ENCODE data around the gene SLC22A2. TPM values are rescaled to one million over a fixed set of nuclear protein-coding genes. Genes with fewer than 3 reads are reported as not detected.

SLC22A2 gene
- total RNA-seq, 5 donors from 2014 or later (not counting 1 experiment from before 2014, with no cell fraction given), result not detected

- Histone ChIP-seq H3K4me3 (ENCODE audit: control insufficient read depth in 1 of 2, extremely low read depth in 1 of 2, low read length in 1 of 2) (no peak overlapping the region), H3K36me3 (ENCODE audit: control insufficient read depth in 2 of 2, extremely low read depth in 1 of 2, insufficient read depth in 1 of 2, low read length in 1 of 2) (no peaks in the 10 kb centered on the region), H3K4me1 (ENCODE audit: control insufficient read depth in 1 of 2, extremely low read depth in 1 of 2, insufficient read depth in 2 of 2, low read length in 2 of 2) (no peaks in the 10 kb centered on the region), H3K27ac (ENCODE audit: low read length) (no peak overlapping the region), H3K9me3 (no peaks in the 10 kb centered on the region), H3K27me3 (replicated peaks in 1 of 2; ENCODE audit: control insufficient read depth in 2 of 2, extremely low read depth in 1 of 2, insufficient read depth in 2 of 2, low read length in 1 of 2) (no peaks in the 10 kb centered on the region)
- Mint-ChIP-seq H3K27me3 (peaks cover 25 to 30% of the 10 kb centered on the region in 2 donors), H3K27ac (no peak overlapping the region), H3K9me3 (peaks cover 0 to 7% (median 7%) of the 10 kb centered on the region in 3 donors), H3K4me3 (no peak overlapping the region), H3K36me3 (no peaks in the 10 kb centered on the region), H3K4me1 (no peaks in the 10 kb centered on the region)
- no CpG with 5 or more reads among the region's 1 CpG for WGBS (ENCODE audit: insufficient coverage)
- CTCF ChIA-PET, result no interaction called here
- DNase-seq (no peak), ATAC-seq (replicated peaks in 1 of 4) (no peak)
- POLR2A ChIA-PET, result no interaction called here
Observed at GRCh38 chr6:160282444-160282843, 23.8 kb upstream of the SLC22A2 start.

DNA sequence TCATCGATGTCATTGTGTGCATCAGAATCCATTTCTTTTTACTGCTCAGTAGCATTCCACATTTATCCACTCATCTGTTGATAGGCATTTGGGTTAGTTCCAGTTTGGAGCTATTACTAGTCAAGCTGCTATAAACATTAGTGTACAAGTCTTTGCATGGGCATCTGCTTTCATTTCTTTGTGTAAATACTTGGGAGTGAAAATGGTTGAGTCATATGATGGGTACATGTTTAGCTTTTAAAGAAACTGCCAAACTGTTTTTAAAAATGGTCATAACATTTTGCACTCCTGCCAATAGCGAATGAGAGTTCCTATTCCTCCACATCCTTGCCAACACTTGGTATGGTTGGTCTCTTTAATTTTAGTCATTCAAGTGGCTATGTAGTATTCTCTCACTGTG lies 21.2 kb upstream of the SLC22A2 start:
- CTCF ChIA-PET, result no interaction called here
- Mint-ChIP-seq H3K27ac (no peak overlapping the region), H3K9me3 (peaks cover 0 to 7% (median 3%) of the 10 kb centered on the region in 3 donors)

DNA sequence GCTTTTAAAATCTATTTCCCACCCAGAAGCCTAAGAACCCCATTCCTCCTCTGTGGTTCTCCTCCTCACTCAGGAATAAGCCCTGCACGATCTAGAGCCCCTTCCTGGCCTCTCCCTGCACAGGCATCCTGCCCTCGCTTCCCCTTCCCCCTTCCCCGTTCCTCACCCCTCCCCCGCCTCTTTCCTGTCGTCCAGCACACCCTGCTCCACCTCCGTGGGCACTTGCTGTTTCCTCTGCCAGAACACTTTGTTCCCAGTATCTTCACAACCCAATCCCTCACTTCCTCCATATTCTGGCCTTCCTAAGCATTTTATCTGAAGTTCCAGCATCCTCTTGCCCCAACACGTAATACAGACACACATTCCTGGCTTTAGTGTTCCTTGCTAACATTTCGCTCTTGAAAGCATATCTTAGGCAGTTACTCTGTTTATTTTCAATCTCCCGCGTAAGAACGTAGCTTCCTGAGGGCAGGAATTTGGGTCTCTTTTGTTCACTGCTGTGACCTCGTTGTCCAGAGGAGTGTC lies 20.2 kb upstream of the SLC22A2 start:
- CTCF ChIA-PET, result no interaction called here
- Mint-ChIP-seq H3K4me1 (no peaks in the 10 kb centered on the region), H3K27ac (no peak overlapping the region), H3K4me3 (no peak overlapping the region), H3K9me3 (peaks cover 0 to 4% (median 3%) of the 10 kb centered on the region in 3 donors), H3K36me3 (no peaks in the 10 kb centered on the region), H3K27me3 (peaks cover 4 to 14% of the 10 kb centered on the region in 2 donors)
- peaks cover 0 to 9% of the 10 kb centered on the region in 2 experiments for H3K27me3 ChIP-seq (replicated peaks in 1 of 2; ENCODE audit: control insufficient read depth in 2 of 2, extremely low read depth in 1 of 2, insufficient read depth in 2 of 2, low read length in 1 of 2)
- H3K27ac ChIP-seq (ENCODE audit: low read length), result no peak overlapping the region
- no peak overlapping the region for H3K4me3 ChIP-seq (ENCODE audit: control insufficient read depth in 1 of 2, extremely low read depth in 1 of 2, low read length in 1 of 2)
- POLR2A ChIA-PET, result no interaction called here
- no peaks in the 10 kb centered on the region for H3K4me1 ChIP-seq (ENCODE audit: control insufficient read depth in 1 of 2, extremely low read depth in 1 of 2, insufficient read depth in 2 of 2, low read length in 2 of 2)
- no peaks in the 10 kb centered on the region for H3K36me3 ChIP-seq (ENCODE audit: control insufficient read depth in 2 of 2, extremely low read depth in 1 of 2, insufficient read depth in 1 of 2, low read length in 1 of 2)
- 49% methylated on average over 9 of the region's 12 CpGs for WGBS (ENCODE audit: insufficient coverage)
- no peak for DNase-seq
- H3K9me3 ChIP-seq, result no peaks in the 10 kb centered on the region
- ATAC-seq (replicated peaks in 1 of 4), result no peak

More for the DNA sequence above, 21.2 kb upstream of the SLC22A2 start:
- no peaks in the 10 kb centered on the region for H3K4me1 Mint-ChIP-seq
- no peaks in the 10 kb centered on the region for H3K36me3 ChIP-seq (ENCODE audit: control insufficient read depth in 2 of 2, extremely low read depth in 1 of 2, insufficient read depth in 1 of 2, low read length in 1 of 2)
- H3K27me3 Mint-ChIP-seq, result peaks cover 8 to 14% of the 10 kb centered on the region in 2 donors
- no peaks in the 10 kb centered on the region for H3K36me3 Mint-ChIP-seq
- ATAC-seq (replicated peaks in 1 of 4) (no peak), DNase-seq (no peak)
- H3K4me3 Mint-ChIP-seq, result no peak overlapping the region
- no peak overlapping the region for H3K27ac ChIP-seq (ENCODE audit: low read length)
- no peaks in the 10 kb centered on the region for H3K9me3 ChIP-seq
- no peak overlapping the region for H3K4me3 ChIP-seq (ENCODE audit: control insufficient read depth in 1 of 2, extremely low read depth in 1 of 2, low read length in 1 of 2)
- H3K27me3 ChIP-seq (replicated peaks in 1 of 2; ENCODE audit: control insufficient read depth in 2 of 2, extremely low read depth in 1 of 2, insufficient read depth in 2 of 2, low read length in 1 of 2), result peaks cover 0 to 9% of the 10 kb centered on the region in 2 experiments
- H3K4me1 ChIP-seq (ENCODE audit: control insufficient read depth in 1 of 2, extremely low read depth in 1 of 2, insufficient read depth in 2 of 2, low read length in 2 of 2), result no peaks in the 10 kb centered on the region
- WGBS (ENCODE audit: insufficient coverage), result no CpG with 5 or more reads among the region's 2 CpGs
- POLR2A ChIA-PET, result no interaction called here

GRCh38 chr6:160278311-160278710 lies 19.7 kb upstream of the SLC22A2 start:
- ChIA-PET CTCF (no interaction called here), POLR2A (no interaction called here)
- ATAC-seq (replicated peaks in 1 of 4) (no peak), DNase-seq (no peak)
- peaks cover 4 to 14% of the 10 kb centered on the region in 2 donors for H3K27me3 Mint-ChIP-seq
- no peak overlapping the region for H3K27ac Mint-ChIP-seq
- Histone ChIP-seq H3K36me3 (ENCODE audit: control insufficient read depth in 2 of 2, extremely low read depth in 1 of 2, insufficient read depth in 1 of 2, low read length in 1 of 2) (no peaks in the 10 kb centered on the region), H3K27ac (ENCODE audit: low read length) (no peak overlapping the region), H3K4me1 (ENCODE audit: control insufficient read depth in 1 of 2, extremely low read depth in 1 of 2, insufficient read depth in 2 of 2, low read length in 2 of 2) (no peaks in the 10 kb centered on the region), H3K27me3 (replicated peaks in 1 of 2; ENCODE audit: control insufficient read depth in 2 of 2, extremely low read depth in 1 of 2, insufficient read depth in 2 of 2, low read length in 1 of 2) (peaks cover 0 to 9% of the 10 kb centered on the region in 2 experiments), H3K4me3 (ENCODE audit: control insufficient read depth in 1 of 2, extremely low read depth in 1 of 2, low read length in 1 of 2) (no peak overlapping the region), H3K9me3 (no peaks in the 10 kb centered on the region)
- no peak overlapping the region for H3K4me3 Mint-ChIP-seq
- WGBS (ENCODE audit: insufficient coverage), result 78% methylated on average over 2 of the region's 5 CpGs
- no peaks in the 10 kb centered on the region for H3K4me1 Mint-ChIP-seq
- peaks cover 0 to 4% (median 3%) of the 10 kb centered on the region in 3 donors for H3K9me3 Mint-ChIP-seq
- no peaks in the 10 kb centered on the region for H3K36me3 Mint-ChIP-seq

DNA sequence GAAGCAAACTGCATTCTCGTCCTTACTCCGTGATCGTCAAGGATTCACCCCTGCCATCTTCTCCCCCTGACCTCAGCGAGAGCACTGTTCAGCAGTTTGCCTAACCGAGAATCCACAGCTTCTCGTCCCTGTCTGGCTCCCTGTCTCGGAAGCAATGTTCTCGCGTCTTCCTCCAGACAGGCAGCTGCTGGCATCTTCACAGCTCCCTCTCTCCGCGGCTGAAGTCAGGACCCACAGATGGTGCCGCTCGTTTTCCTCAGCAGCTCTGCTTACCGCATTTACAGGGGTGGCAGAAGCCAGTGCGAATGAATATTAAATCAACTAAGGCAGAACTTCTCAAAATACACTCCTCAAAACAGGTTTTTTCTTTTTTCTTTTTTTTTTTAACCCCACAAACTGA lies 18.9 kb upstream of the SLC22A2 start:
- Mint-ChIP-seq H3K4me1 (no peaks in the 10 kb centered on the region), H3K4me3 (no peak overlapping the region), H3K36me3 (no peaks in the 10 kb centered on the region), H3K27ac (no peak overlapping the region), H3K9me3 (peaks cover 0 to 4% (median 3%) of the 10 kb centered on the region in 3 donors), H3K27me3 (peaks cover 1 to 14% of the 10 kb centered on the region in 2 donors)
- ATAC-seq (replicated peaks in 1 of 4), result no peak
- 92% methylated on average over 14 of the region's 15 CpGs for WGBS (ENCODE audit: insufficient coverage)
- no peaks in the 10 kb centered on the region for H3K4me1 ChIP-seq (ENCODE audit: control insufficient read depth in 1 of 2, extremely low read depth in 1 of 2, insufficient read depth in 2 of 2, low read length in 2 of 2)
- no peak for DNase-seq
- no peaks in the 10 kb centered on the region for H3K36me3 ChIP-seq (ENCODE audit: control insufficient read depth in 2 of 2, extremely low read depth in 1 of 2, insufficient read depth in 1 of 2, low read length in 1 of 2)
- ChIA-PET POLR2A (no interaction called here), CTCF (no interaction called here)
- no peak overlapping the region for H3K4me3 ChIP-seq (ENCODE audit: control insufficient read depth in 1 of 2, extremely low read depth in 1 of 2, low read length in 1 of 2)
- peaks cover 0 to 9% of the 10 kb centered on the region in 2 experiments for H3K27me3 ChIP-seq (replicated peaks in 1 of 2; ENCODE audit: control insufficient read depth in 2 of 2, extremely low read depth in 1 of 2, insufficient read depth in 2 of 2, low read length in 1 of 2)
- H3K9me3 ChIP-seq, result no peaks in the 10 kb centered on the region
- no peak overlapping the region for H3K27ac ChIP-seq (ENCODE audit: low read length)

DNA sequence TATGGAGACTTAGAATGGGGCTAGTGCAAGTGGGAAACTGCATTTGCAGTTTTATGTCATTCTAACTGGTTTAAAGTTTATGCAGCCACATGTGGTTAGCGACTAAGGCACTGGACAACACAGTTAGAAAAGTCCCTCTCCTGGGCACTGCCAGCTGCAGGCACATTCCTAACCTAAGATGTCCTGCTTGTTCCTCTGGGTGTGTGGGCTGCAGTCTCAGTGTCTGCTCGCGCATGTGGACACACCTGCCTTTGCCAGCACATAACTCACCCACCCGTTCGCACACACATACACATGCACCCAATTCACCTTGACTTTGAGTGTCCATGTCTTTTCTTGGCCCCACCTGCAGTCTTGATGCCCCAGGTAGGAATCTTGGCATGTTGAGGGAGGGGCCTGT lies 18.5 kb upstream of the SLC22A2 start:
- 100% methylated on average over 4 of the region's 5 CpGs for WGBS (ENCODE audit: insufficient coverage)

GRCh38 chr6:160276126-160276525 lies 17.5 kb upstream of the SLC22A2 start:
- Mint-ChIP-seq H3K36me3 (no peaks in the 10 kb centered on the region), H3K27me3 (peaks cover 1 to 14% of the 10 kb centered on the region in 2 donors), H3K4me1 (no peaks in the 10 kb centered on the region), H3K27ac (no peak overlapping the region), H3K4me3 (no peak overlapping the region), H3K9me3 (peaks cover 0 to 4% (median 3%) of the 10 kb centered on the region in 3 donors)
- ChIA-PET CTCF (no interaction called here), POLR2A (no interaction called here)
- H3K4me3 ChIP-seq (ENCODE audit: control insufficient read depth in 1 of 2, extremely low read depth in 1 of 2, low read length in 1 of 2), result no peak overlapping the region
- H3K27ac ChIP-seq (ENCODE audit: low read length), result no peak overlapping the region
- H3K27me3 ChIP-seq (replicated peaks in 1 of 2; ENCODE audit: control insufficient read depth in 2 of 2, extremely low read depth in 1 of 2, insufficient read depth in 2 of 2, low read length in 1 of 2), result peaks cover 0 to 9% of the 10 kb centered on the region in 2 experiments
- no peak for DNase-seq
- H3K36me3 ChIP-seq (ENCODE audit: control insufficient read depth in 2 of 2, extremely low read depth in 1 of 2, insufficient read depth in 1 of 2, low read length in 1 of 2), result no peaks in the 10 kb centered on the region
- H3K9me3 ChIP-seq, result no peaks in the 10 kb centered on the region
- H3K4me1 ChIP-seq (ENCODE audit: control insufficient read depth in 1 of 2, extremely low read depth in 1 of 2, insufficient read depth in 2 of 2, low read length in 2 of 2), result no peaks in the 10 kb centered on the region
- ATAC-seq (replicated peaks in 1 of 4), result no peak
- WGBS (ENCODE audit: insufficient coverage), result no CpG with 5 or more reads among the region's 4 CpGs

More for the DNA sequence above, 18.5 kb upstream of the SLC22A2 start:
- H3K27me3 ChIP-seq (replicated peaks in 1 of 2; ENCODE audit: control insufficient read depth in 2 of 2, extremely low read depth in 1 of 2, insufficient read depth in 2 of 2, low read length in 1 of 2), result peaks cover 0 to 9% of the 10 kb centered on the region in 2 experiments
- no peak overlapping the region for H3K4me3 Mint-ChIP-seq
- H3K4me1 ChIP-seq (ENCODE audit: control insufficient read depth in 1 of 2, extremely low read depth in 1 of 2, insufficient read depth in 2 of 2, low read length in 2 of 2), result no peaks in the 10 kb centered on the region
- H3K9me3 Mint-ChIP-seq, result peaks cover 0 to 4% (median 3%) of the 10 kb centered on the region in 3 donors
- no peak overlapping the region for H3K27ac ChIP-seq (ENCODE audit: low read length)
- no peak overlapping the region for H3K4me3 ChIP-seq (ENCODE audit: control insufficient read depth in 1 of 2, extremely low read depth in 1 of 2, low read length in 1 of 2)
- peaks cover 1 to 14% of the 10 kb centered on the region in 2 donors for H3K27me3 Mint-ChIP-seq
- no peak overlapping the region for H3K27ac Mint-ChIP-seq
- H3K36me3 ChIP-seq (ENCODE audit: control insufficient read depth in 2 of 2, extremely low read depth in 1 of 2, insufficient read depth in 1 of 2, low read length in 1 of 2), result no peaks in the 10 kb centered on the region
- ATAC-seq (replicated peaks in 1 of 4), result no peak
- no peaks in the 10 kb centered on the region for H3K4me1 Mint-ChIP-seq
- ChIA-PET CTCF (no interaction called here), POLR2A (no interaction called here)
- no peaks in the 10 kb centered on the region for H3K36me3 Mint-ChIP-seq
- H3K9me3 ChIP-seq, result no peaks in the 10 kb centered on the region
- no peak for DNase-seq
